HG03442 (cell line): Measurements from ENCODE around the gene SLC44A4.
"Not testable (repeated sequence)": the region's sequence is repeated elsewhere in the genome, so short reads cannot be mapped to it uniquely, and the experiment has no call there.

Experiments
- ATAC-seq: cut with Tn5 transposase; IDR thresholded peaks from one replicate; pipeline ENCODE4 v1.9.1; 2021; ENCODE audit warnings: mild to moderate bottlenecking, moderate library complexity; ENCODE audit not compliant: unreplicated experiment

Gene SLC44A4

DNA sequence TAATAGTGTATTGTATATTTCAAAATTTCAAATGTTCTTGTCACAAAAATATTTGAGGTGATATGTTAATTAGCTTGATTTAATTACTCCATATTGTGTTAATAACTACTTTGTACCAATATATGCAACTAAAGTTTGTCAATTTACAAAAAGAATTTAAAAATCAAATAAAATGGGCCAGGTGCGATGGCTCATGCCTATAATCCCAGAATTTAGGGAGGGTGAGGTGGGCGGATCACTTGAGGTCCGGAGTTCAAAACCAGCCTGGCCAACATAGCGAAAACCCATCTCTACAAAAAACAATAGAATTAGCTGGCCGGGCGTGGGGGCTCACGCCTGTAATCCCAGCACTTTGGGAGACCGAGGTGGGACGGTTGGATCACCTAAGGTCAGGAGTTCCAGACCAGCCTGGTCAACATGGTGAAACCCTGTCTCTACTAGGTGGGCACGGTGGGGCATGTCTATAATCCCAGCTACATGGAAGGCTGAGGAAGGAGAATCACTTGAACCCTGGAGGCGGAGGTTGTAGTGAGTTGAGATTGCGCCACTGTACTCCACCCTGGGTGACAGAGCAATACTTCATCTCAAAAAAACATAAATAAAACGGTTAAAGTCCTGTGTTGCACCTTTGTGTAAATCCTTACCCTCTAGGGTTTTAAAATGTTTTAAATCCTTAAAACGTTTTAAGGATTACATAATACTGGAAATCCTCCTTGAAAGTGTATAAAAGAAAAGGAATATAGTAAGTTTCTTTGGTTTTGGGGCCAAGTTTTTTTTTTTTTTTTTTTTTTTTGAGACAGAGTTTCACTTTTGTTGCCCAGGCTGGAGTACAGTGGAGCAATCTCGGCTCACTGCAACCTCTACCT lies 47.2 kb downstream of the SLC44A4 start:
- no peak for ATAC-seq

DNA sequence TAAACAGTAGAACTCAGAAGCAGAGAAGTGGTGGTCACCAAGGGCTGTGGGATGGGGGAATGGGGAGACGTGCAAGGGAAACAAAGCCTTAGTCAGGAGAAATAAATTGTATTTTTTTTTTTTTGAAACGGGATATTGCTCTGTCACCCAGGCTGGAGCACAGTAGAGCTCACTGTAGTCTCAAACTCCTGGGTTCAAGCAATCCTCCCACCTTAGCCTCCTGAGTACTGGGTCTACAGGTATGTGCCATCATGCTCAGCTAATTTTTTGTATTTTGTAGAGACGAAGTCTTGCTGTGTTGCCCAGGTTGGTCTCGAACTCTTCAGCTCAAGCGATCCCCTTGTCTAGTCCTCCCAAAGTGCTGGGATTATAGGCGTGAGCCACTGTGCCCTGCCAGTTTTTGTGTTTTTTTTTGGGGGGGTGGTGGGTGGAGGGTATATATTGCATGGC lies 47.9 kb downstream of the SLC44A4 start:
- no peak for ATAC-seq

DNA sequence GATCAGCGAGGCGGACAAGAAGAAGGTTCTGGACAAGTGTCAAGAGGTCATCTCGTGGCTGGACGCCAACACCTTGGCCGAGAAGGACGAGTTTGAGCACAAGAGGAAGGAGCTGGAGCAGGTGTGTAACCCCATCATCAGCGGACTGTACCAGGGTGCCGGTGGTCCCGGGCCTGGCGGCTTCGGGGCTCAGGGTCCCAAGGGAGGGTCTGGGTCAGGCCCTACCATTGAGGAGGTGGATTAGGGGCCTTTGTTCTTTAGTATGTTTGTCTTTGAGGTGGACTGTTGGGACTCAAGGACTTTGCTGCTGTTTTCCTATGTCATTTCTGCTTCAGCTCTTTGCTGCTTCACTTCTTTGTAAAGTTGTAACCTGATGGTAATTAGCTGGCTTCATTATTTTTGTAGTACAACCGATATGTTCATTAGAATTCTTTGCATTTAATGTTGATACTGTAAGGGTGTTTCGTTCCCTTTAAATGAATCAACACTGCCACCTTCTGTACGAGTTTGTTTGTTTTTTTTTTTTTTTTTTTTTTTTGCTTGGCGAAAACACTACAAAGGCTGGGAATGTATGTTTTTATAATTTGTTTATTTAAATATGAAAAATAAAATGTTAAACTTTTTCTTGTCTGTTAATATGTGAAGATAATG lies 49.0 kb downstream of the SLC44A4 start:
- no peak for ATAC-seq

DNA sequence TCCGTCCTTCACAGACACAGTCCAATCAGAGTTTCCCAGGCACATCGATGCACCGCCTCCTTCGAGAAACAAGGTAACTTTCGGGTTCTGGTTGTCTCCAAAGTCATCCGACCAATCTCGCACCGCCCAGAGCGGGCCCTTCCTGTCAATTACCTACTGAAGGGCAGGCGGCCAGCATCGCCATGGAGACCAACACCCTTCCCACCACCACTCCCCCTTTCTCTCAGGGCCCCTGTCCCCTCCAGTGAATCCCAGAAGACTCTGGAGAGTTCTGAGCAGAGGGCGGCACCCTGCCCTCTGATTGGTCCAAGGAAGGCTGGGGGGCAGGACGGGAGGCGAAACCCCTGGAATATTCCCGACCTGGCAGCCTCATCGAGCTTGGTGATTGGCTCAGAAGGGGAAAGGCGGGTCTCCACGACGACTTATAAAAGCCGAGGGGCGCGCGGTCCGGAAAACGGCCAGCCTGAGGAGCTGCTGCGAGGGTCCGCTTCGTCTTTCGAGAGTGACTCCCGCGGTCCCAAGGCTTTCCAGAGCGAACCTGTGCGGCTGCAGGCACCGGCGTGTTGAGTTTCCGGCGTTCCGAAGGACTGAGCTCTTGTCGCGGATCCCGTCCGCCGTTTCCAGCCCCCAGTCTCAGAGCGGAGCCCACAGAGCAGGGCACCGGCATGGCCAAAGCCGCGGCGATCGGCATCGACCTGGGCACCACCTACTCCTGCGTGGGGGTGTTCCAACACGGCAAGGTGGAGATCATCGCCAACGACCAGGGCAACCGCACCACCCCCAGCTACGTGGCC lies 51.3 kb downstream of the SLC44A4 start, which contains the start of gene HSPA1B:
Gene HSPA1B (plus strand): TSS at position 453 of the 794 bp plus-strand sequence. CDS start 213 bp downstream, at position 666.
- peak; percentile 63 for ATAC-seq

DNA sequence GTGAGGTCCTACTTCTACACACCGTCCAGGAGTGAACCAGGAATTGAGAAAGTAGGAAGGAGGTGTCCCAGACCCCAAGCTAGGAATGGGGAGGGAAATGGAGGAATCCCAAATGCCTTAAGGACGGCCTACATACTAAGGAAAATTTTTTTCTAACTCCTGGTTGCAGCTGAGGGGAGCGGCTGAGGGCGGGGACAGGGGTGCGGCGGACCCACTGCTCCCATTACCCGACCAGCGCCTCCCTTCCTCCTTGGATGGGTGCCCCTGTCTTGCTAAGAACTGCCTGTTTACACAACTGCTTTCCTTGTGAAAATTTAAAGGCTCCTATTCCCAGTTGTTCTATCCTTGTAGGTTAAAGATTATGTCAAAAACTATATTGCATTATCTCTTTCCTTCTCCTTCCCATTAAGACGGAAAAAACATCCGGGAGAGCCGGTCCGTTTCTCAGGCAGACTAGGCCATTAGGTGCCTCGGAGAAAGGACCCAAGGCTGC lies 52.0 kb downstream of the SLC44A4 start:
- no peak for ATAC-seq

DNA sequence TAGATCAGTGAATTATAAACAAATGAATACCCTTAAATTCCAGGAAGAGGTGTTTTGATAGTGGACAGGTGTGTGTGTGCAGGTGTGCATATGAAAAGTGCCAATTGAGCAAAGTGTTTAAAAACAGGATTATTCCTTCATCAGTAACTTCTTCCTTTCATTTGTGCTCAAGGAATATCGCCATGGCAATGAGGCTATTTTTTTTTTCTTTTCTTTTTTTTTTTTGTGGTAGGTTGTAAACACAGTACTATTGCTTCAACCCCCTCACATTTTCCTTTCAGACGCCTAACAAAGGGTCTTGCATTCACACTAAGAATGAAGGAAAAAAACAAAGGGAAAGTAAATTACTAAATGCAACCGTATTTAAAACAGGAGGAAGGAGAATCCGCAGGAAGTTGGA lies 53.2 kb downstream of the SLC44A4 start:
- no peak for ATAC-seq

DNA sequence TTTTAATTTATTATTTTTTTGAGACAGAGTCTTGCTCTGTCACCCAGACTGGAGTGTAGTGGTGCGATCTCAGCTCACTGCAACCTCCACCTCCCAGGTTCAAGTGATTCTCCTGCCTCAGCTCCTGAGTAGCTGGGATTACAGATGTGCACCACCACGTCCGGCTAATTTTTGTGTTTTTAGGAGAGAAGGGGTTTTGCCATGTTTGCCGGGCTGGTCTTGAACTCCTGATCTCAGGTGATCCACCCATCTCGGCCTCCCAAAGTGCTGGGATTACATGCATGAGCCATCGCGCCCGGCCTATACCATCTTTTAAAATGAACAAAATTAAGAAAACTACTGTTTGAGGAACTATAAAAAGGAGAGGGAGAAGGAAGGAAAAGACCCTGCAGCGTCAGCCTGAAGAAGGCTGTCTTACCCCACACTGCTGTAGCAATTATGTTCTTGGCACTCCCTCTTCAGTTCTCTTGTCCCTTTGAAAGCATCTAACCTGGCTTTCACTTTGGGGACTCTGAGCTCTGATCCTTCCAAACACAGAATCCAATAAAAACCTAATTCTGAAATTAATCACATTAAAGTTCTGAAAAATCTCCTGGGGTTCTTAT lies 55.1 kb downstream of the SLC44A4 start:
- ATAC-seq, result not testable (repeated sequence)

DNA sequence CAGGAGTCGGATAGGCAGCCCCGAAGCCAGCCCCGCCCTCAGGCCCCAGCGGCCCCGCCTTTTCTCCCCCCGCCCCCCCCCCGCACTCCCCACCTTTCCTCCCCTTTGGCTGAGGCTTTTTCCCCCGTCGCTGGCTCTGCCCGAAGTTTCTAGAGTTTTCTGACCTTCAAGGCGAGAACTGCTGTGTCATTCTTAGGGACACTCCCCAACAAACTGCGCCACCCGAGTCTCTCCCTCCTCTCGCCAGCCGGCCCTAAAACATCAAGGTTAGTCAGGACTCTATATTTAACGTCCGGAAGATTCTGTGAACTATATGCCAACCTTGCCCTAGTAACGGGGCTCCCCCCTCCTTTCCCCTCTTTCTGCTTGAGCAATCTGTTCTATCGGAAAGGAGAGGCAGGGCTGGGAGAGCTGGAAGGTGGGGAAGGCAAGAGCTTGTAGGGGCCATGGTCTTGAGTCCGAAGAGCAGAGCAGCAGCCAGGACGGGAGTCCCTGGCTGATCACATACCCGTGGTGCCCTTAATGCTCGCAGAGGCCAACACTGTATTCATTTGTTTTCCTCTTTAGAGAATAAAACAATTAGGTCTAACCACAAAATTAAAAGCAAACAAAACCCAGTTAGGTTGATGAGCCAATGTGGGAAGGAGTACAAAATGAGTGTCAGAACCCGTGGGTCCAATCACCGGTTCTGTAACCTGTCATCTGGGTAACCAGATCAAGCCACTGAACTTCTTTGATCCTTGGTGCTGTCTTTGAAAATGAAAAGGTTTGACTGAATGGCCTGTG lies 56.6 kb downstream of the SLC44A4 start:
- ATAC-seq, result peak; percentile 40

DNA sequence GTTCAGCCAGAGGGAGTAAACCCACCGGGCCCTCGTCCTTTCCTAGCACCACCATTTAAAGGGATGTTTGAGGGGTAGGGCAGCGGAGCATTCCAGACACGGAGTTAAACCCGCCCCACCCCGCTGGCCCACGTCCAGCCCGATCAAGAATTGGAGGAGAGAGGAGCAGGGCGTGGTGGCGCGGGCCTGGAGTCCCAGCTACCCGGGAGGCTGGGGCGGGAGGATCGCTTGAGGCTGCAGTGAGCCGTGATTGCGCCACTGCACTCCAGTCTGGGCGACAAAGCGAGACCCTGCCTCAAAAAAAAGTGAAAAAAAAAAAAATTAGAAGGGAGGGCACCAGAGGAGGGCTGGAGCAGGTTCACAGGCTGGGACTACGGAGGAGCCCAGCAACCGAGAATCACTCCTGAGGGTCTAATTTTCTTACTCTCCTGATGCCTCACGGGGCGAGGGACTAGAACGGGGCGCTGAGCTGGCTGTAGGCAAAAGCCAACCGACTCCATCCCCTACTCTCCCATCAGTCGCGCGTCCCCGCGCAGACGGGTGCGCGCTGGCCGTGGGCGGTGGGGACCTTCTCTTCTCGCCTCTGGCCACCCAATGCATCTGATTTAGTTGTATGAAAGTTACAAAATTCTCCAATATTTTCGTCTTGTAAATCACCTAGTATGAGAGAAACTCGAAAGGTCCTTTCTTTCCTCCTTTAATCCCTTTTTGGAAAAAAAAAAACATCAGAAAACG lies 57.3 kb downstream of the SLC44A4 start:
- ATAC-seq, result peak; percentile 48

DNA sequence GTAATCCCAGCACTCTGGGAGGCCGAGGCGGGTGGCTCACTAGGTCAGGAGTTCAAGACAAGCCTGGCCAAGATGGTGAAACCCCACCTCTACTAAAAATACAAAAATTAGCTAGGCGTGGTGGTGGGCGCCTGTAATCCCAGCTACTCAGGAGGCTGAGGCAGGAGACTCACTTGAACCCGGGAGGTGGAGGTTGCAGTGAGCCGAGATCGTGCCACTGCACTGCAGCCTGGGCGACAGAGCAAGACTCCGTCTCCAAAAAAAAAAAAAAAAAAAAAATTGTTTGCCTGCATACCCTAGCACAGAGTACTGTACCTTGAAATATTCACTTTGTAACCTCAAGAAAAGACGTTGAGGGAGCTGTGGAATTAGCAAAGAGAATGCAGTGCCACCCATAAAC lies 58.4 kb downstream of the SLC44A4 start:
- not testable (repeated sequence) for ATAC-seq

DNA sequence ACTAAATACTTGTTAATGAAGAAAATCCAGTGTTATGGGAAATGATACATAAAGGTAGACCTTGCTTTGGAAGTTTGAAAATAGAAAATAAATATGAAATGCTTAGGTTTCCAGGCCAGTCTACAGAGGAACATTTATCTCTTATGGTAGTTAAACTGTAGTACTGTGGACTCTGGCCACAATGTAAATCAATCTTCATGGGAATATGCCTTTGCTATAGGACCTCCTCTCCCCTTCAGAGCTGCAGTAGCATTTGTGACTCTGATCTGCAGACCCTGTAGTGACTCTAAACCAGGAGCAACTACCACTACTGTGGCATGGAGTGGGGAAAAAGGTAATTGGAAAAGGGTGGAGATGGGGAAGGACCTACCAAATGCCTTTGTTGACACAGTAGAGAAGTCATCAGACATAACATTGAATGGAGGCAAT lies 58.9 kb downstream of the SLC44A4 start:
- ATAC-seq, result no peak

DNA sequence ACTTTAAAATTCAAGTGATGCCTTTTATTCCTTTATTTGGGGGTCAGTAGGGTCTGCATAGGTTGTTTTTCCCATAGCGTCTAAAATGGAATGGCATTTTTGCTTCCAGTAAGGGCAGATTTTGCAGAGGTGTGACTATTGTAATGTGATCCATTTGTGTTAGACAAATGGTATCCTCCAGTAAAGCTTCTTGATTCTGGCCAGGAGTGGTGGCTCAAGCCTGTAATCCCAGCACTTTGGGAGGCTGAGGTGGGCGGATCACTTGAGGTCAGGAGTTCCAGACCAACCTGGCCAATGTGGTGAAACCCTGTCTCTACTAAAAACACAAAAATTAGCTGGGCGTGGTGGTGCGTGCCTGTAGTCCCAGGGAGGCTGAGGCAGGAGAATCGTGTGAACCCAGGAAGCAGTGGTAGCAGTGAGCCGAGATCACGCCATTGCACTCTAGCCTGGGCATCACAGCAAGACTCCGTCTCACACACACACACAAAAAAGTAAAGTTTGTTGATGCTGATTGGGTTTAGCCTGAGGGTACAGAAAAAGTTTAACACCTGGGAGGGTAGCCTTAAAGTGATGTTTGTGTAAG lies 60.8 kb downstream of the SLC44A4 start:
- not testable (repeated sequence) for ATAC-seq

DNA sequence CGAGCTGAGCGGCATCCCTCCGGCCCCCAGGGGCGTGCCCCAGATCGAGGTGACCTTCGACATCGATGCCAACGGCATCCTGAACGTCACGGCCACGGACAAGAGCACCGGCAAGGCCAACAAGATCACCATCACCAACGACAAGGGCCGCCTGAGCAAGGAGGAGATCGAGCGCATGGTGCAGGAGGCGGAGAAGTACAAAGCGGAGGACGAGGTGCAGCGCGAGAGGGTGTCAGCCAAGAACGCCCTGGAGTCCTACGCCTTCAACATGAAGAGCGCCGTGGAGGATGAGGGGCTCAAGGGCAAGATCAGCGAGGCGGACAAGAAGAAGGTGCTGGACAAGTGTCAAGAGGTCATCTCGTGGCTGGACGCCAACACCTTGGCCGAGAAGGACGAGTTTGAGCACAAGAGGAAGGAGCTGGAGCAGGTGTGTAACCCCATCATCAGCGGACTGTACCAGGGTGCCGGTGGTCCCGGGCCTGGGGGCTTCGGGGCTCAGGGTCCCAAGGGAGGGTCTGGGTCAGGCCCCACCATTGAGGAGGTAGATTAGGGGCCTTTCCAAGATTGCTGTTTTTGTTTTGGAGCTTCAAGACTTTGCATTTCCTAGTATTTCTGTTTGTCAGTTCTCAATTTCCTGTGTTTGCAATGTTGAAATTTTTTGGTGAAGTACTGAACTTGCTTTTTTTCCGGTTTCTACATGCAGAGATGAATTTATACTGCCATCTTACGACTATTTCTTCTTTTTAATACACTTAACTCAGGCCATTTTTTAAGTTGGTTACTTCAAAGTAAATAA lies 61.5 kb downstream of the SLC44A4 start:
- ATAC-seq, result not testable (repeated sequence)

DNA sequence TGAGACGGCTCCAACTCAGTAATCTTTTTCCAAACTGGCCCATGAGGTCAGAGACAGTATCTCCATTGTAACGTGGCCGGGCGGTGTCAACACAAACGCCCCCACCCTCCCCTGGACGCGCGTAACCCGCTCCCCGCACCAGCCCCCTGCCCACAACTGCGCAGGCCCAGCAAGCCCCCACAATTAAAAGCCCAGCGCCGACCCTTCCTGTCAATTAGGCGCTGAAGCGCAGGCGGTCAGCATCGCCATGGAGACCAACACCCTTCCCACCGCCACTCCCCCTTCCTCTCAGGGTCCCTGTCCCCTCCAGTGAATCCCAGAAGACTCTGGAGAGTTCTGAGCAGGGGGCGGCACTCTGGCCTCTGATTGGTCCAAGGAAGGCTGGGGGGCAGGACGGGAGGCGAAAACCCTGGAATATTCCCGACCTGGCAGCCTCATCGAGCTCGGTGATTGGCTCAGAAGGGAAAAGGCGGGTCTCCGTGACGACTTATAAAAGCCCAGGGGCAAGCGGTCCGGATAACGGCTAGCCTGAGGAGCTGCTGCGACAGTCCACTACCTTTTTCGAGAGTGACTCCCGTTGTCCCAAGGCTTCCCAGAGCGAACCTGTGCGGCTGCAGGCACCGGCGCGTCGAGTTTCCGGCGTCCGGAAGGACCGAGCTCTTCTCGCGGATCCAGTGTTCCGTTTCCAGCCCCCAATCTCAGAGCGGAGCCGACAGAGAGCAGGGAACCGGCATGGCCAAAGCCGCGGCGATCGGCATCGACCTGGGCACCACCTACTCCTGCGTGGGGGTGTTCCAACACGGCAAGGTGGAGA lies 63.6 kb downstream of the SLC44A4 start, which contains the start of the genes HSPA1A and HSPA1L:
Gene HSPA1A (plus strand): TSS at position 519 of the 814 bp plus-strand sequence. CDS start 214 bp downstream, at position 733.
Gene HSPA1L (minus strand): TSS at position 259 of the 814 bp plus-strand sequence. CDS start 3,311 bp downstream, outside the sequence.
- ATAC-seq, result peak; percentile 33

DNA sequence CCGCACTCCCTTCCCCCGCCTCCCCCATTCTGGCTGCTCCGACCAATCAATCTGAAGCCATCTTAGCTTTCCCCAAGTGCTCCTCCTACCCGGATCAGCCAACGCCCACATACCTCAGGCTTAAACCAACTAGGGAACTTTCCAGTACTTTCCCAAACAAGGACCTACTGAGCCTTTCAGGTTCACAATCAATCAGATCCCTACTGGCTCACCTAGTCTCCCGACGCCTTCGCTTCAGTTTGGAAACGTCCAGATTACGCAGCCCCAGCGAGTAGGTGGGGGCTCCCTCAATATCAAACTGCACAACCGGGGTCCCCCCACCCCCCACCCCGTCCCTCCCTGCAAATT lies 64.1 kb downstream of the SLC44A4 start:
- no peak for ATAC-seq

DNA sequence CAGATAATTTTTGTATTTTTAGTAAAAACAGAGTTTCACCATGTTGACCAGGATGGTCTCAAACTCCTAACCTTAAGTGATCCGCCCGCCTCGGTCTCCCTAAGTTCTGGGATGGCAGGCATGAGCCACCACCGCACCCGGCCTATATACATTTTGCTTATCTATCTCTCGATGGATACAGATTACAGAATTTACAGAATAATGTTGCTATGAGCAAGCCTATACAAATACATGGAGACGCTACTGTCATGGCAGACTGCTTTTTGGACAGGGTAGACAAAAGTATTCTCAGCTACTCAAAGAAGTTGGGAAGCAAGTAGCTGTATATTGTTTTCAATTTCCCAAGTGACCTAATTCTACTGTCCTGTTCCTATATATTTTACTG lies 65.3 kb downstream of the SLC44A4 start:
- no peak for ATAC-seq
